Lower lobe of right lung (tissue), 2 donors: ENCODE results near the gene TFF3. TPM values are rescaled to one million over a fixed set of nuclear protein-coding genes. Genes with fewer than 3 reads are reported as not detected.

Experiments
- ATAC-seq, 2 donors: fragments of 200-7000 bp; cut with Tn5 transposase; one replicate each; pipeline ENCODE4 v1.9.1; 2020 to 2022; ENCODE audit warnings: mild to moderate bottlenecking in 2 of 2, moderate library complexity in 2 of 2
- DNase-seq: peaks from one replicate; pipeline ENCODE4 v3.0.0-alpha.2; 2020
- H3K27ac ChIP-seq: fragments of 200-600 bp; one replicate; pipeline ENCODE4 v1.8.0; 2022
- H3K27me3 ChIP-seq: fragments of 200-600 bp; one replicate; pipeline ENCODE4 v1.8.0; 2022; ENCODE audit warnings: low read depth
- H3K36me3 ChIP-seq: fragments of 200-600 bp; one replicate; pipeline ENCODE4 v1.8.0; 2022; ENCODE audit warnings: mild to moderate bottlenecking
- H3K4me1 ChIP-seq: fragments of 200-600 bp; one replicate; pipeline ENCODE4 v1.8.0; 2022
- H3K4me3 ChIP-seq: fragments of 200-600 bp; one replicate; pipeline ENCODE4 v1.8.0; 2022; ENCODE audit warnings: mild to moderate bottlenecking
- H3K9me3 ChIP-seq: fragments of 200-600 bp; one replicate; pipeline ENCODE4 v1.8.0; 2022
- CTCF ChIP-seq: fragments of 200-600 bp; IDR thresholded peaks from one replicate; pipeline ENCODE4 v1.8.0; 2022; ENCODE audit warnings: antibody characterized with exemption, mild to moderate bottlenecking
- intact Hi-C: fragments of 100-400 bp; cut with DNase I; formaldehyde crosslinking; loops from one replicate; pipeline ENCODE4 v1.11.0; 2022
- total RNA-seq: library from RNA; stranded (reverse); fragmentation: NEBNext Ultra II Directional; extraction: Animal tissue kit (Norgen Biotek cat#: 25700); gene quantifications from one replicate; pipeline ENCODE4 v1.2.1, GENCODE V29; 2021
- donor health status: DM: no; HTN: yes; CAD: no; lungs with severe emphysema.

TFF3 gene
- total RNA-seq, 1 donor from 2014 or later: 19.0 TPM

- no peak for TF ChIP-seq CTCF
- H3K4me1 ChIP-seq: peaks cover 25% of the 10 kb centered on the region
- DNase-seq: no peak
- H3K27ac ChIP-seq: no peak overlapping the region
- no peaks in the 10 kb centered on the region for H3K9me3 ChIP-seq
- no peaks in the 10 kb centered on the region for H3K36me3 ChIP-seq
- no peak for ATAC-seq
- peaks cover 3% of the 10 kb centered on the region for H3K27me3 ChIP-seq
- H3K4me3 ChIP-seq: no peak overlapping the region
- intact Hi-C loops: no loop called here
Observed at GRCh38 chr21:42313501-42313969, 1.7 kb downstream of the TFF3 start.

- intact Hi-C loops: no loop called here
- Histone ChIP-seq H3K4me3 (no peak overlapping the region), H3K4me1 (peaks cover 29% of the 10 kb centered on the region), H3K27ac (no peak overlapping the region), H3K27me3 (peaks cover 12% of the 10 kb centered on the region), H3K36me3 (no peaks in the 10 kb centered on the region), H3K9me3 (no peaks in the 10 kb centered on the region)
- ATAC-seq (no peak), DNase-seq (no peak)
- no peak for TF ChIP-seq CTCF
Observed at GRCh38 chr21:42312626-42313104, 2.5 kb downstream of the TFF3 start.

- ATAC-seq (no peak), DNase-seq (no peak)
- H3K27me3 ChIP-seq: peaks cover 13% of the 10 kb centered on the region
- no peaks in the 10 kb centered on the region for H3K9me3 ChIP-seq
- TF ChIP-seq CTCF: no peak
- no peaks in the 10 kb centered on the region for H3K36me3 ChIP-seq
- peaks cover 29% of the 10 kb centered on the region for H3K4me1 ChIP-seq
- no peak overlapping the region for H3K27ac ChIP-seq
- intact Hi-C loops: no loop called here
- H3K4me3 ChIP-seq: no peak overlapping the region
Observed at GRCh38 chr21:42311816-42312625, 3.2 kb downstream of the TFF3 start.

GRCh38 chr21:42311160-42311559 is 4.0 kb downstream of the TFF3 start:
- intact Hi-C loops: no loop called here
- Histone ChIP-seq H3K27ac (no peak overlapping the region), H3K4me1 (peaks cover 29% of the 10 kb centered on the region), H3K9me3 (no peaks in the 10 kb centered on the region), H3K4me3 (no peak overlapping the region), H3K36me3 (no peaks in the 10 kb centered on the region), H3K27me3 (peaks cover 13% of the 10 kb centered on the region)
- no peak for TF ChIP-seq CTCF
- DNase-seq: no peak
- no peak for ATAC-seq

GRCh38 chr21:42310411-42311001 is 4.7 kb downstream of the TFF3 start:
- Histone ChIP-seq H3K4me3 (no peak overlapping the region), H3K4me1 (peaks cover 29% of the 10 kb centered on the region), H3K9me3 (no peaks in the 10 kb centered on the region), H3K27ac (no peak overlapping the region), H3K36me3 (no peaks in the 10 kb centered on the region), H3K27me3 (peaks cover 13% of the 10 kb centered on the region)
- intact Hi-C loops: no loop called here
- DNase-seq: no peak
- no peak for ATAC-seq
- no peak for TF ChIP-seq CTCF
